Measurements from ENCODE around the gene TARBP1.
"Not testable (repeated sequence)": the region's sequence is repeated elsewhere in the genome, so short reads cannot be mapped to it uniquely, and the experiment has no call there.

The TARBP1 gene

DNA sequence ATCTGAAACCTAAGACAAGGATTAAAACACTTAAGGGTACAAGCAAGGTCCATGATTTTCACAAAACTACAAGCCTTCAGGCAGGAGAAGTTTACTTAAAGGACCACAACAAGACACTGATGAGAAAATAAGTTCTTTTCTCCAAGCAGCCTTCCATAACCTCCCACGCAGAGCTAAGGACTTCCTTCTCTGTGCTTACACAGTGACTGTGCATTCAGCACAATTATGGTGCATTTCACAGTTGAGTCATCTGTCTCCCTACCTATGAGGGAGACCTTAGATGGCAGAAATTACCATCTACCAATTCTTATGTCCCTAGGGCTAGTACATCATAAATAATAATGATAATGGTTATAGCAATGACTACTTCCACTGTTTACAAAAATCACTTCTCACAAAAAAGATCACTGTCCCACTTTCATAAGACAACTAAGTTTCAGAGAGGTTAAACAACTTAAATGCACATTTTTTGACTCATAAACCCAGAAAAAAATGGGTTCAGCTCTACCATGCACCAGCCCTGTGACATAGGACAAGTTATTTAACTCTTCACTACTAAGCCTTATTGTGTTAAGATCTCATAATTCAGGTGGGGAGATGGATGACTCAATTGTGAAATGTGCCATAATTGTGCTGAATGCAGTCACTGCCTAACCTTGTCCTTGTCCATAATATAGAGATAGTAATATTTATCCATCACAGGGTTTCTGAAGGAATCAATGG lies 45.3 kb downstream of the TARBP1 start:
- DNase-seq, result no peak

DNA sequence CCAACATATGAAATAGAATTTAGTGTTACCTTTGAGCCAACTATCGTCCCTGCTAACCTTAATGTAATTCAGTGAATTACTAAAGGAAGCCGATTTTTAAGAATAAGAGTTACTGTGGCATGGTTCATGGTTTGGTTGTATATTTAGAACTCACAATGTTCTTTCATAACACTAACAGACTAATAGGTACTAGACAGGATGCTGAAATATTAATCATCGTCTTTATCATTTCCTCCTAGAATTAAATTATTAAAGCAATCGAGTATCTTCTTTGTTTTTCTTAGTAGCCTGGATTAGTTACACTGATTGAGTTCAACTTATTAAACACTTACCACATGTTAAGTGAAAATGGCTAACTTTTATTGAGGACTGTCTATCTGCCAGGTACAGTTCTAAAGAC lies 47.7 kb downstream of the TARBP1 start:
- DNase-seq, result no peak

- no peak for DNase-seq
These were observed 48.3 kb downstream of the TARBP1 start for GRCh38 chr1:234430691-234431090.

GRCh38 chr1:234429434-234429806 lies 49.6 kb downstream of the TARBP1 start:
- no peak for DNase-seq

GRCh38 chr1:234427950-234428646 lies 50.9 kb downstream of the TARBP1 start:
- no peak for DNase-seq

DNA sequence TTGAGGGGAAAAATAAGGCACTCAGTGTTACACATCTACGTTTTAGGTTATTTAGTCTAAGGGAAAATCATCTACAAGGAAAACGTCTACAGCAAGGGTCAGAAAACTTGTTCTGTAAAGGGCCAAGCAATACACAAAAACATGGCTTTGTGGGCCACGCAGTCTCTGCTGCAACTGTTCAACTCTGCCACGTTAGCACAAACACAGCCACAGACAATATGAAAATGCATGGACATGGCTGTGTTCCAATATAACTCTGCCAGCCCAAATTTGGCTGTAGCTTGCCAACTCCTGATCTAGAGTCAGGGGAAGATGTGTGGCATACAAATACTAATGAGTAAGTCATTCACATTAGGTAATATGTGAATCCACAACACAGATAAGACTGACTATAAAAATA lies 65.0 kb downstream of the TARBP1 start:
- DNase-seq, result no peak

GRCh38 chr1:234413485-234413884 lies 65.5 kb downstream of the TARBP1 start:
- no peak for DNase-seq

DNA sequence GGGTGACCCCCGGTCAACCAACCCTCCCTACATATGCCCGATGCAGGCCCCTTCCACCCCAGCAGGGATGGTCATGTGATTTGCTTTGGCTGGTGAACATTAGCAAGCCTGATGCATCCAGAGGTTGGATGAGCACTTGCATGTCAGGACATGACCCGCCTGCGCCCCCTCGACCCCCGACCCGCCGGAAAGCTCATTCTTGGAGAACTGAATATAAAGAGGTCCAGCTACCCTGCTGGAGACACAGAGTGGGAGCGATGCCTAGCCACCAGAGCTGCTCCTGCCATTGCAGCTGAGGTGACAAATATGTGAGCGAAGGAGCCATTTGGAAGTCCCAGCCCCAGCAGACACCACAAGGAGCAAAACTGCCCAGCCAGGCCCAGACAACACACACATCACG lies 66.1 kb downstream of the TARBP1 start:
- no peak for DNase-seq

- DNase-seq, result no peak
These were observed 69.7 kb downstream of the TARBP1 start for GRCh38 chr1:234409328-234409727.

DNA sequence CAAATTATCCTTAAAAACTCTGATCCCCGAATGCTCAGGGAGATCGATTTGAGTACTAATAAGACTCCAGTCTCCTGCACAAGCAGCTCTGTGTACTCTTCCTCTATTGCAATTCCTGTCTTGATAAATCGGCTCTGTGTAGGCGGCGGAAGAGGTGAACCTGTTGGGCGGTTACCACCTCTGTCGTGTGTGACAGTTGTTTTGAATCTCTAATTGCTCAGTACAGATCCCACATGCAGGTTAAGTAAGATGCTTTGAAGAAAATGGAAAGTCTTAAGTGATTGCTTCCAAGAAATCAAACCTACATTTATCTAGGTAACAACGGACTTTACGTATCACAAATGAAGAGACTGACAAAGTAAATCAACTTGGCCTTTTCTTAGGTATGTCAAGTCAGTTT lies 70.2 kb downstream of the TARBP1 start:
- no peak for DNase-seq

DNA sequence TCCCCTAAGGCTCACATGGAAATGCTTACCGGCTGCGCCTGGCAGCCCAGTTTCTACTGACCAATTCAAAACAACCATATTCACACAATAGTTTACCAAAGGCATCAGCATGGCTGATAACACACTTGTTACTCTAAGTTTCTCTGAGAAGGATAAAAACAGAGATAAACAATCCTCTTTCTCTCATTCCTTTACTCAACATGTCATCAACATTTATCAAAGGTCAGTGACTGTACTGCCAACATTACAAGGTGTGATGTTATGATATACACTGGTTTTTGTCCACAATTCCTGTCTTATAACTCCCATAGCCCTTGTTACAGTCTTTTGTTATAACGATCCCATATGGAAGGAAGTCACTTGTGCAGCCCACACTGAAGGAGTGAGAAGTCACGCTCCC lies 72.1 kb downstream of the TARBP1 start:
- DNase-seq, result no peak

DNA sequence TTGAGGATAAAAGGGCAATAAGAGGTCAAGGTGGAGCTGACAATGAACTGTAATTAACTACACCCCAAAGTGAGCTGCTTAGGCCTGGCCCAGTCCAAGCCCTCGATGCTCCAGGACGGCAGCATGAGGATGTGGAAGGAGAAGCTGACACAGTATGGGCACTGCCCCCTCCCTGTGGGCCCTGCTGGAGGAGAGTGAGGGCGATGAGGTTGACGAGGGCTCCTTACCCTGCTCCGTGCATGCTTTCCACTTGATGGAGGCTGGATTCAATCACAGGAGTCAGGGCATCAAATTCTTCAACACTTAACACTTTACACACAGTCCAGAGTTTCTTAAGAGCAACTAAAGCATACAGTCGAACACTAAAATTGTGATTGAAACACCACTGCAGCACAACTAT lies 73.3 kb downstream of the TARBP1 start:
- no peak for DNase-seq

DNA sequence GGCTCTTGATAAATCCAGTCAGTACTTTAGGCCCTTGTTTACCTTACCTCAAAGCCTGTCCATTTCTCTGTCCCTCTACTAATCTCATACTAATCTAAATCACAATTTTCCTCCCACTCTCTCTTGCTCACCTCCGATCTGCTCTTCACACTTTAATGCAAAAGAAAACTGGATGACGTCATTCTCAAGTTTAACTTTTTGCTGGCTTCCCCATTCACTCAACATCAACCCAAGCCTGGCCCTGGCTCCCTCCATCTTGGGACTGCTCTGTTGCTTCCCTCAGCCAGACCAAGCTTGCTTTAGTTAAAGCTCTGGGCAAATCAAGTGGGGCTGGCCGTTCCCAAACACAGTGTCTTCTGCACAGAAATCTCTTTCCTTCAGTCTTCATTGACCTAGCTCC lies 76.0 kb downstream of the TARBP1 start:
- DNase-seq, result no peak

DNA sequence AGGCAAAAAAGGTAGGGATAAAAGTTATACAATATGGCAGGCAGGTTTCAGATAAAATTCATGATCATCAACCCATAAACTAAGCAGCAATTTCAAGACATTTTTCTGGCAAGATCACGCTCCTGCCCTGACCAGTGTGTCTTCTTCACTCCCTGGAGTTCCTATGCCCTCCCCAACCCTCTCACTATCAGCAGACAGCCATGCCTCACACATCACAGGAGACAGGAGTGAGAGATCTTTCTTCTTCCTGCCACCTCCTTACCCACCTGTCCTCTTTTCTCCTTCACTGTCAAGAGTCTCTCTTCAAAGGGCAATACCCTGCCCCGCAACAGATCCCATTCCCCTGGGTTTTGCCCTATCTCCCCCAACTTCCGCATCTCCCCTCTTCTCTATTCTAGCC lies 77.3 kb downstream of the TARBP1 start:
- no peak for DNase-seq

DNA sequence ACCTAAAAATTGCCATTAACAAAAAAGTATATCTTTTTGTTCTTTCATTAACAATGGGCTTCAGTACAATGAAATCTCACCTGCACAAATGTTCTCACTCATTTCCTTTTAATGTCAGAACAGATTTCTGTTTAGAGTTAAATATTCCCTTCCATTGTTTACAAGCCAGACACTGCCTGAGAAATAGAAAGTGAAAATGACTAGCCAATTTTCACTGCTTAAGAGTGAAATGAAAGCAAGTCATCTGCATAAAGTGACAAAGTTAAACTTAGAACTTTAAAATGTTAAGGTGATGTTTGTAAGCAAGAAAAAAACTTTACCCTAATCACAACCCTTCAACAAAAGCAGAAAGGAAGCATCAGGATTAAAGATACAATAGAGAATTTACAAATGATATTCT lies 78.2 kb downstream of the TARBP1 start:
- no peak for DNase-seq

DNA sequence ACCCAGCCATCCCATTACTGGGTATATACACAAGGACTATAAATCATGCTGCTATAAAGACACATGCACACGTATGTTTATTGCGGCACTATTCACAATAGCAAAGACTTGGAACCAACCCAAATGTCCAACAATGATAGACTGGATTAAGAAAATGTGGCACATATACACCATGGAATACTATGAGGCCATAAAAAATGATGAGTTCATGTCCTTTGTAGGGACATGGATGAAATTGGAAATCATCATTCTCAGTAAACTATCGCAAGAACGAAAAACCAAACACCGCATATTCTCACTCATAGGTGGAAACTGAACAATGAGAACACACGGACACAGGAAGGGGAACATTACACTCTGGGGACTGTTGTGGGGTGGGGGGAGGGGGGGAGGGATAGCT lies 79.5 kb downstream of the TARBP1 start:
- not testable (repeated sequence) for DNase-seq

GRCh38 chr1:234398849-234399381 lies 80.1 kb downstream of the TARBP1 start:
- no peak for DNase-seq

GRCh38 chr1:234397732-234398131 lies 81.2 kb downstream of the TARBP1 start:
- no peak for DNase-seq

- no peak for DNase-seq
These were observed 82.1 kb downstream of the TARBP1 start for GRCh38 chr1:234396871-234397270.

DNA sequence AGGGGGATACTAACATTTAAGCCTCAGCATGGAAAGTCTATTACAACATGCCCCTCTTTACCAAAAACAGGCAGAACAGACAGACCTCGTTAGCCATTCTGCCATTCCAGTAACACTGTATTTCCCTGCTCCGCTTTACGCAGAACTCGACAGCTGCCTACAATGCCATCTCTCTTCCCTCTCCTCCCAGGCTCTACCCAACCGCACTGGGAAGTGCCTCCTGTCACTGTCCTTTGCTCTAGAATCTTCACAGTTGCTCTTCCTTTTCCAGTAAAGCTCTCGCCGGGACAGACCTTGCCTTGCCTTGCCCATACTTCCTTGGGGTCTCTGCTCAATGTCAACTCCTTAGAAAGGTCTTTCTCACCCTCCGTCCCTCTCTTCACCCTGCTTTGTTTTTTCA lies 82.9 kb downstream of the TARBP1 start:
- no peak for DNase-seq

GRCh38 chr1:234395297-234395696 lies 83.7 kb downstream of the TARBP1 start:
- no peak for DNase-seq

DNA sequence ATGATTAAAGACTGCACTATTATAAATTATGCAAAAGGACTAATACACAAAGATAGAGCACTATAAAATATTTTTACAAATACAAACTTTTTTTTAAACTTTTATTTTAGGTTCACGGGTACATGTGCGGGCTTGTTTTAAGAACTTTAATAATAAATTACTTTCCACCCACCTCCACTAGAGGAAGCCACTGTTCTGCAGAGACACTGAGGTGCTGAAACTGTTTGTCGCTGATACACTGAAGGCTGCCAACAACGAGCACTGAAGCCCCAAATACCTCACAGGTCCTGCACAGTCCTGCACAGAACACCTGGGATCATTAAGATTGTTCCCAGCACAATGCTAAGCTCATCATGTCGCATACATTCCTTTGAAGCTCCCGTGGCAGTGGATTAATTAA lies 85.8 kb downstream of the TARBP1 start:
- DNase-seq, result no peak

- DNase-seq, result no peak
These were observed 90.9 kb downstream of the TARBP1 start for GRCh38 chr1:234388094-234388493.

GRCh38 chr1:234386122-234386521 lies 92.9 kb downstream of the TARBP1 start:
- no peak for DNase-seq
